Keratinocyte (primary cell): ENCODE measurements around the gene FUT8. TPM values are rescaled to one million over a fixed set of nuclear protein-coding genes. Genes with fewer than 3 reads are reported as not detected.
A peak's percentile ranks its signal among the peaks of the same experiment; 100 is the strongest.

Source experiments
- DNase-seq: peaks from one replicate; pipeline ENCODE4 v3.0.0-alpha.2; 2011; ENCODE audit warnings: low read depth, missing footprints, low spot score
- FAIRE-seq: peaks from 2 replicates; lab custom pipeline; 2011; peaks lifted over from hg19 to GRCh38; lab: Jason Lieb, UNC
- H2AFZ ChIP-seq: 2 replicates; pipeline ENCODE4 v1.6.0; 2012; ENCODE audit warnings: low read length, control low read depth, inconsistent platforms; ENCODE audit not compliant: control insufficient read depth
- H3K27ac ChIP-seq: 2 replicates; pipeline ENCODE4 v1.5.1; 2011; ENCODE audit warnings: low read length; ENCODE audit not compliant: control insufficient read depth, insufficient read depth
- H3K27me3 ChIP-seq: 3 replicates; pipeline ENCODE4 v1.6.0; 2011; ENCODE audit warnings: low read length; ENCODE audit not compliant: control insufficient read depth, insufficient read depth; ENCODE audit errors: extremely low read depth
- H3K36me3 ChIP-seq, 2 experiments: 2 replicates in 1 of 2; 3 replicates in 1 of 2; pipeline ENCODE4 v1.5.1; 2011; ENCODE audit warnings: low read length in 2 of 2, mild to moderate bottlenecking in 1 of 2; ENCODE audit not compliant: control insufficient read depth in 2 of 2, insufficient read depth in 2 of 2; ENCODE audit errors: extremely low read depth in 1 of 2
- H3K4me1 ChIP-seq: 3 replicates; pipeline ENCODE4 v1.5.1; 2011; ENCODE audit warnings: low read length; ENCODE audit not compliant: control insufficient read depth, insufficient read depth; ENCODE audit errors: extremely low read depth
- H3K4me2 ChIP-seq: 3 replicates; pipeline ENCODE4 v1.6.0; 2011; ENCODE audit warnings: low read depth, low read length; ENCODE audit not compliant: control insufficient read depth, insufficient read depth; ENCODE audit errors: extremely low read depth
- H3K4me3 ChIP-seq, 3 experiments: fragments of 200-600 bp in 1 of 3; sonication (generic) in 1 of 3; 2 replicates in 2 of 3; 3 replicates in 1 of 3; pipeline ENCODE4 v1.5.1; 2011 to 2016; ENCODE audit warnings: low read length in 3 of 3, mild to moderate bottlenecking in 3 of 3, control low read depth in 2 of 3, inconsistent platforms in 1 of 3, low read depth in 1 of 3, mixed read lengths in 1 of 3, mixed run types in 1 of 3, moderate library complexity in 1 of 3; ENCODE audit not compliant: control insufficient read depth in 2 of 3, insufficient read depth in 2 of 3; ENCODE audit errors: extremely low read depth in 1 of 3
- H3K79me2 ChIP-seq: 2 replicates; pipeline ENCODE4 v1.6.0; 2012; ENCODE audit warnings: low read length; ENCODE audit not compliant: control insufficient read depth, insufficient read depth
- H3K9ac ChIP-seq: 3 replicates; pipeline ENCODE4 v1.6.0; 2011; ENCODE audit warnings: low read length; ENCODE audit not compliant: control insufficient read depth, insufficient read depth; ENCODE audit errors: extremely low read depth
- H3K9me1 ChIP-seq: 3 replicates; pipeline ENCODE4 v1.6.0; 2011; ENCODE audit warnings: low read length; ENCODE audit not compliant: control insufficient read depth, insufficient read depth; ENCODE audit errors: extremely low read depth
- H3K9me3 ChIP-seq: 2 replicates; pipeline ENCODE4 v1.5.1; 2012; ENCODE audit warnings: low read depth, low read length; ENCODE audit not compliant: control insufficient read depth
- H4K20me1 ChIP-seq: 3 replicates; pipeline ENCODE4 v1.6.0; 2011; ENCODE audit warnings: low read length; ENCODE audit not compliant: control insufficient read depth, insufficient read depth; ENCODE audit errors: extremely low read depth
- EZH2 ChIP-seq: IDR thresholded peaks from one replicate; pipeline ENCODE4 v1.6.1; 2012; ENCODE audit warnings: inconsistent platforms, mild to moderate bottlenecking, low read length, moderate library complexity
- dilution Hi-C: fragments of 300-500 bp; cut with MboI; formaldehyde crosslinking; loops from one replicate; pipeline ENCODE4 v1.7.0; 2020; ENCODE audit warnings: low sequenced_read_pairs; ENCODE audit not compliant: extremely low pct_ligation_motif_present
- polyA plus RNA-seq, 5 experiments: library from polyadenylated mRNA; depleted of rRNA in 3 of 5; stranded (reverse) in 3 of 5; stranded (forward) in 1 of 5; unstranded in 1 of 5; fragments of >200 nt; gene quantifications; 1 replicate in 1 of 5; 2 replicates in 3 of 5; 3 replicates in 1 of 5; pipeline versions ENCODE4 v1.2.1 to v1.2.3, GENCODE V29; 2011 to 2012; ENCODE audit warnings: missing spikeins in 2 of 5, low read depth in 1 of 5, low replicate concordance in 1 of 5
- TF ChIP-seq, protein P1 (sequence below), 3 experiments: IDR thresholded peaks in 1 of 3; conservative IDR thresholded peaks in 1 of 3; optimal IDR thresholded peaks in 1 of 3; 2 replicates in 2 of 3; 3 replicates in 1 of 3; pipeline versions ENCODE3 to v1.5.1; 2011; ENCODE audit warnings: low read length in 3 of 3, mild to moderate bottlenecking in 3 of 3, moderate library complexity in 2 of 3, control low read depth in 1 of 3, inconsistent platforms in 1 of 3; ENCODE audit not compliant: insufficient read depth in 2 of 3; ENCODE audit errors: extremely low read depth in 1 of 3

The FUT8 gene
- polyA plus RNA-seq, 1 donor (not counting 4 experiments of a cell fraction or from before 2014, with no cell fraction given), result 12.5 TPM

DNA sequence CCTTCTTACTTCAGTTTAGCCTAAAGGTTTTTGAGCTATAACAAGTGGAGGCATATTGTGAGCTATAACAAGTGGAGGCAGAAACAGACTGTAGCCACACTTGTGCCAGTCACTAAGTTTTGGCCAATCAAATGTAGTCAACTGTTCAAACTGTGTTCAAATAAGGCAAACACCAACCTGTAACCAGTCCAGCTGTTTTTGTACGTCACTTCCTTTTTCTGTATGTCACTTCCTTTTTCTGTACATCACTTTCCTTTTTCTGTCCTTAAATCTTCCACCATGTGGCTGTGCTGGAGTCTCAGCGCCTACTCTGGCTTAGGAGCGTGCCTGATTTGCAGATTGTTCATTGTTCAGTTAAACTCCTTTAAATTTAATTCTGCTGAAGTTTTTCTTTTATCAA lies 79.7 kb downstream of the FUT8 start:
- H3K27me3 ChIP-seq, result no peaks in the 10 kb centered on the region
- H3K36me3 ChIP-seq, result no peaks in the 10 kb centered on the region
- H4K20me1 ChIP-seq, result no peaks in the 10 kb centered on the region
- no peaks in the 10 kb centered on the region for H3K9me1 ChIP-seq
- no peaks in the 10 kb centered on the region for H3K9me3 ChIP-seq
- H3K4me3 ChIP-seq, result no peak overlapping the region
- DNase-seq, result no peak
- H3K79me2 ChIP-seq, result no peaks in the 10 kb centered on the region
- no peak overlapping the region for H3K27ac ChIP-seq
- dilution Hi-C loops, result no loop called here
- H3K4me2 ChIP-seq, result no peak overlapping the region
- no peak overlapping the region for H3K9ac ChIP-seq
- H2AFZ ChIP-seq, result no peak overlapping the region
- peak; percentile 34 for FAIRE-seq
- H3K4me1 ChIP-seq, result no peaks in the 10 kb centered on the region
- no peak for TF ChIP-seq EZH2

DNA sequence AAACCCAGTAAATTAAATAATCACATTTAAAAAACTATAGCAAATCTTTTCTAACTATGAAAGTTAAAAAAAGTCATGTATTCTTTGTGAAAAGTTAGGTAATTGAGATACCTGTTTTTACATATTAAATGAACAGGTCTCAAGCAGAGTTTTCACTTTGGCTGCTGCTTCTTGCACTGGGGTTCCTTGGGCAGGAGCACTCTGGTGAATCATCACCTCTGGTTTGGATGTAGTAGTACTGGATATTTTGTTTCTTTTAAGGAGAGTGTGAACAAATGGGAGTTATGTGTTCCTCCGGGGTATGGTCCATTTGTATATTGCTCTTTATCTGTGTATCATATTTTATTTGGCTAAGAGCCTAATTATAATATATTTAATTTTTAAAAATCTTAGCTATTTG lies 82.7 kb downstream of the FUT8 start:
- Histone ChIP-seq H3K27ac (no peak overlapping the region), H3K9ac (no peak overlapping the region), H3K9me1 (no peaks in the 10 kb centered on the region), H3K9me3 (no peaks in the 10 kb centered on the region), H3K4me2 (no peak overlapping the region), H4K20me1 (no peaks in the 10 kb centered on the region), H2AFZ (no peak overlapping the region), H3K4me3 (no peak overlapping the region), H3K27me3 (no peaks in the 10 kb centered on the region), H3K36me3 (no peaks in the 10 kb centered on the region), H3K79me2 (no peaks in the 10 kb centered on the region), H3K4me1 (no peaks in the 10 kb centered on the region)
- FAIRE-seq (peak; percentile 41), DNase-seq (no peak)
- dilution Hi-C loops, result no loop called here
- TF ChIP-seq, protein P1, sequence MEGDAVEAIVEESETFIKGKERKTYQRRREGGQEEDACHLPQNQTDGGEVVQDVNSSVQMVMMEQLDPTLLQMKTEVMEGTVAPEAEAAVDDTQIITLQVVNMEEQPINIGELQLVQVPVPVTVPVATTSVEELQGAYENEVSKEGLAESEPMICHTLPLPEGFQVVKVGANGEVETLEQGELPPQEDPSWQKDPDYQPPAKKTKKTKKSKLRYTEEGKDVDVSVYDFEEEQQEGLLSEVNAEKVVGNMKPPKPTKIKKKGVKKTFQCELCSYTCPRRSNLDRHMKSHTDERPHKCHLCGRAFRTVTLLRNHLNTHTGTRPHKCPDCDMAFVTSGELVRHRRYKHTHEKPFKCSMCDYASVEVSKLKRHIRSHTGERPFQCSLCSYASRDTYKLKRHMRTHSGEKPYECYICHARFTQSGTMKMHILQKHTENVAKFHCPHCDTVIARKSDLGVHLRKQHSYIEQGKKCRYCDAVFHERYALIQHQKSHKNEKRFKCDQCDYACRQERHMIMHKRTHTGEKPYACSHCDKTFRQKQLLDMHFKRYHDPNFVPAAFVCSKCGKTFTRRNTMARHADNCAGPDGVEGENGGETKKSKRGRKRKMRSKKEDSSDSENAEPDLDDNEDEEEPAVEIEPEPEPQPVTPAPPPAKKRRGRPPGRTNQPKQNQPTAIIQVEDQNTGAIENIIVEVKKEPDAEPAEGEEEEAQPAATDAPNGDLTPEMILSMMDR (optimal IDR thresholded peaks at IDR 0.05 in 1 of 3, IDR thresholded peaks at IDR 0.05 in 1 of 3, conservative IDR thresholded peaks at IDR 0.05 in 1 of 3; ENCODE audit: extremely low read depth in 1 of 3, insufficient read depth in 2 of 3, low read length in 3 of 3), result no peak
- TF ChIP-seq EZH2, result no peak
